NCI-H526 (cell line): ENCODE measurements around the gene NAA50.

Experiments used
- DNase-seq, 2 experiments: peaks; one replicate each; lab custom pipeline; 2025; lab: John Stamatoyannopoulos, UW

Gene NAA50

DNA sequence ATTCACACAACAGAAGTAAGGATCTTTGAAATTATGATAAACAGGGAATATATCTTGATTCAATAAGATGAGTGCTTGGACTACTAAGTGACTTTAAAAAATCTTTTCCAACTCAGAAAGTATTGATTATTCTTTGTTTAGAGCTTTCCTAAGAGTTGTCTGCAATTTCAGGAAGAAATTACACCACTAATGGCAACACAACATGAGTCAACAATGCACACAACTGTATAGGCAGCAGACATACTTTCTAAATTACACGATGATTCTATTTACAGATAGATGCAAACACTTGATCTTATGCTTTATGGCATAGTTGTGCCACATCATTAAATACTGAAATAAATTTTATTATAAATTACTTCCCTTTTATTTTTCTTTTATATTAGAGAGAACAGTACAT, 4.4 kb downstream of the NAA50 start:
- no peak for DNase-seq

DNA sequence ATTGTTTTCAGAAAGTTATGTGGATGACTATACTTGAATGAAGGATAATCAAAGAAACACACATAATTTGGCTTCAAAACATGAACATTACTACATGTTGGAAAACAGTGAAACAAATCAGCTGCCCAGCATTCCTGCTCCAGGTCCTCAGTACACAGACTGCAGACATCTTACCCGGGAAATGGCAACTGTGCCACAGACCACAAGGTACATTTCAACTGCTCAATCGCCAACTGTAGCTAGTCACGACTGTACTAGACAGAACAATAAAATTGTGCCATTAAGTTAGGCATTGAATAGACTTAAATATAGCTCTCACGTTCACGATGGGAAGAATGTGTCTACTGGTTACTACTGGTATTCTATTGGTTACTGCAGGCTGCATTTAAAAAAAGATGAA, 5.0 kb downstream of the NAA50 start:
- no peak for DNase-seq

DNA sequence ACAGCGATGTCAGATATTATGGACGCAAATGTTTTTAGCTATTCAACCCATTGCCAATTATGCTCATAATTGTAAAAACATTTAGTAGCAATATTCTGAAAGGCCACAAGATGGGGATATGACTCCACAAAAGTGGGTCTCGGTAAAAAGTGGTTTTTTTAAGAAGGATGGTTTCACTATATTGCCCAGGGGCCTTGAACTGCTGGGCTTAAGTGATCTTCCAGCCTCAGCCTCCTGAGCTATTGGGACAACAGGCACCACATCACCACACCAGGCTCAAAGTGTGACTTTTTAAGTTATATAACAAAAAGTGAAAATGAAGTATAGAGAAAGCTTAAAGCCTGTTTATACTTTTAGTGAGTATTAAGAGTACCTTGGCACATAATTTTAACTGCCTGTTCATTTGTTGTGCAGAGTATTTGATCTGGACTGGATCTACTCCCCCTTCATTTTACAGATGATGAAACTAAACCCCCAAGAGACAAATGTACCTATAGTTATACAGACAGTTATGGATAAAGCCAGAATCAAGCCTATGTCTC, 9.4 kb downstream of the NAA50 start:
- peak in 1 of 2 experiments; percentile 43 for DNase-seq

GRCh38 chr3:113731694-113732093, 14.4 kb downstream of the NAA50 start:
- no peak for DNase-seq

- DNase-seq = no peak
These were observed 15.5 kb downstream of the NAA50 start for GRCh38 chr3:113730550-113730949.

- no peak for DNase-seq
These were observed 17.4 kb downstream of the NAA50 start for GRCh38 chr3:113728661-113729060.

- no peak for DNase-seq
These were observed 24.4 kb downstream of the NAA50 start for GRCh38 chr3:113721636-113722035.

DNA sequence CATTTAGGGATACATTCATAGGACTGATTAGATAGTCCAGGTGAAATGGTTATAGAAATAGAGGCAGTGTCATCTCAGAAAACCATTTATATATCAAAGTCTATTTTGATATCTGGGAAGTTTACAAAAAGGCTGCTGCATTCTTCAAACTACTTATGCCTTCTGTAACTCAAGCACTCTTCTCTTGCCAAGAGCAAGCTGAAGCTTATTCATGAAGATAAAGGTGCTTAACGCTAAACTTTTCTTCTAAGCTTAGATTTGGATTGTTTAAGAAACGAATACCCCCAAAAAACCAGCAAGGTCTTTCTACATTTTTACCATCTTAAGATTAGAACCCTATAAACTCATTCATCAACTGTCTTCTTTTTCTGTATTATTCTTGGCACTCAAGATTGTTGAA, 26.3 kb downstream of the NAA50 start:
- no peak for DNase-seq

DNA sequence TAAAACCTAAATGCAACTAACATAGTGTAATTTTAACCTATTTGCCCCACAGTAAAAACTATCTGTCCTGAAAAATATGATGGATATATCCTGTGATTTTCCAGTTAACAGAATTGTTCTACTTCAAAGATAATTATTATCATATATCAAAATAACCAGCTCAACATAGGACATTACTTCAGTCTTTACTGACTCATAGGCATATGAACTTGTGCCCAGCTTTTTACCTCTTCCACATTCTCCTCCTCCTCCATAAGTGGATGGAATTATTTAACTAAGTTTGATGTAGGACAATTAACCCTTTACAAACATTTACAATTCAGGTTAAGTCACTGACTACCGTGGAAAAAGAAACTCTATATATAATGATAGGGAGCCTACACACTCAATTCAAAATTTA, 26.8 kb downstream of the NAA50 start:
- DNase-seq = no peak

DNA sequence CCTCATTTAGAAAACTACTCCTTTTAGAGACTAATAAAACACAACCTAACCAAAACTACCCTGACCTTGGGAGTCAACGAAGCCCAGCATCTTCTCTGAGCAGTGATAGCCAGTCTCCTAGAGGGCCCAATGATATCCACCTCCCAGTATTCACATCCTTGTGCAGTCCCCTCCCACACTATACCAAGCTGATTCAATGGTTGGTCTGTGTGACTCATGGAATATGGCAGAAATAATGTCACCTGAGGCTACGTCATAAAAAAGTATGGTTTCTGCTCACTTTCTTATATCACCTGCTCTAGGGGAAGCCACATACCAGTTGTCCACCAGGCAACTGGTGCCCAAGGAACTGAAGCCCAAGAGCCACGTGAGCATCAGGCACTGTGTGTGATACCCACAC, 28.2 kb downstream of the NAA50 start:
- no peak for DNase-seq

GRCh38 chr3:113717308-113717707, 28.7 kb downstream of the NAA50 start:
- DNase-seq = no peak

DNA sequence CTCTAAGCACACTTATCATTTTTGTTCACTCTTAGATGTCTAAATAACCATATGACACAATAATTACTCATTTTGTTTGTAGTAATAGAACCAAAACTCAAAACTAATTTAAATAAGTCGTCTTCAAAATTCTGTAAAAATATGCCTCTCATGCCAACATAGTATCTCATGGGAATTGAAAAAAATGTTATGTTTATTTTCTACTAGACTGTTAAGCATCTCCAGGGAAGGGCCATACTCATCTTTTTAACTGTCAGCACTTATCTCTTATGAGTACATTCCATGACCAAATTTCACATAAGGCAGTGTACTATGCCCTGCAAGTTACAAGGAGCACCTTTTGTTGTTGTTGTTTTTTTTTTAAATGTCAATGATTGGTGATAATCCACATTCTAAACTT, 31.3 kb downstream of the NAA50 start:
- no peak for DNase-seq

- DNase-seq = no peak
These were observed 33.9 kb downstream of the NAA50 start for GRCh38 chr3:113712129-113712528.

GRCh38 chr3:113707835-113708234, 38.2 kb downstream of the NAA50 start:
- DNase-seq = no peak

- no peak for DNase-seq
These were observed 47.1 kb downstream of the NAA50 start for GRCh38 chr3:113698956-113699355.

DNA sequence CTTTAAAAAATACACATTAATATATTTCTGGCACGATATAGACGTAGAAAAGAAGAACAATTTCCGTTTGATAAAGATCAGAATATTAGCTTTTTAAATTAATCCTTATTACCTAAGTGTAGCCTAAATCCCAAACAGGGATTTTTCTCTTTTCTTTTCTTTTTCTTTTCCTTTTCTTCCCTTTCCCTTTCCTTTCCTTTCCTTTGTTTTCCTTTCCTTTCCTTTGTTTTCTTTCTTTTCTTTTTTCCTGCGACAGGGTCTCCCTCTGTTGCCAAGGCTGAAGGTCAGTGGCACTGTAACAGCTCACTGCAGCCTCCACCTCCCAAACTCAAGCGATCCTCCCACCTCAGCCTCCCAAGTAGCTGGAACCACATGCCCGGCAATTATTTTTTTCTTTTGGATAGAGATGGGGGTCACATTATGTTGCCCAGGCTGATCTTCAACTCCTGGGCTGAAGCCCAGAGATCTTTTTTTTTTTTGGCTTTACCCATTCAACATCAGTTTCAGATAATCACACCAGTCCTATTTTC, 47.8 kb downstream of the NAA50 start:
- no peak for DNase-seq

GRCh38 chr3:113697500-113698090, 48.5 kb downstream of the NAA50 start:
- DNase-seq = no peak

- peak; percentile 96 to 97 for DNase-seq
These were observed 49.2 kb downstream of the NAA50 start for GRCh38 chr3:113696658-113697499.

DNA sequence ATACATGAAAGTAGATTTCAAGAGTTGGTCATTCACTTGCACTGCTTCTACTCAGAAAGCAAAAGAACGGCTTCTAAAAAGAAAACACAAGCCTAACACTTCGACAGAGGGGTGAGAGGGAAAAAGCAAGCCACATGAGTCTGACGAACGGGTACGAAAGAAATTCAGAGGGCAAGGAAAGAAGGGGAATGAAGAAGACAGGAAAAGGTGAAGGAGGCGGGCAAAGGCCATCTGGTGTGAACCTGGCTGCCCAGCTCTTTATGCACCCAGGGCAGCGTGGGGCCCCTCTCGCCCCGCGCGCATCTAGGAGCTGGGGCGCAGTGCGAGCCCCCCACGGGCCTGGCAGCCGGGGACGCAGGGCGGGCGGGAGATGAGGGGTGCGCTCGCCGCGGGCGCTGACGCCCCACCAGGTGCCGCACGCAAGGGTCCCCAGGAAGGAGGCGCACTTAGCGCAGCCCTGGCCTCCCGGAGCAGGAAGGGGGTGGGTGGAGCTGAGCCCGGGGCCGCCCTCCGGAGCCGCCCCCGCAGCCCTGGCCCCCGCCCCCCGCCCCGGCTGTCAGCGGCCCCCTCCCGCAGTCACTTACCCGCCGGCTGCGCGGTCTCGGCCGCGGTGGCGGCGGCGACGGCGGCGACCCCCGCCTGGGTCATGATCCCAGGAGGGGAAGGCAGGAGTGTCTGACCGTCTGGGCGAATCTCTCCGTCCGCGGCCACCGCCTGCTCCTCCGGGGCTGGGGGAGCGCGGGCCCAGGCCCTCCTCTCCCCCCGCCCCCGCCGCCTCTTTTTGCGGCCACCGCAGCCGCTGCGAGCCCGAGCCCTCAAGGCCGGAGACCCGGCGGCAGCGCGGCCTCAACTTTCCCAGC, 50.0 kb downstream of the NAA50 start, which contains the start of gene USF3:
USF3 (minus strand) TSS at position 857 of the 860 bp plus-strand sequence. CDS start 21,764 bp downstream, outside the sequence.
- DNase-seq = peak in 1 of 2 experiments; percentile 55

- no peak for DNase-seq
These were observed 50.6 kb downstream of the NAA50 start for GRCh38 chr3:113695431-113695785.

- no peak for DNase-seq
These were observed 55.6 kb downstream of the NAA50 start for GRCh38 chr3:113690482-113690881.
